ENCODE data around the gene IL10RA.

GRCh38 chr11:118050208-118050891 lies 64.2 kb downstream of the IL10RA start:
- TF ChIP-seq CEBPB (IDR thresholded peaks at IDR 0.05; ENCODE audit: low read depth, low read length) (no peak), POLR2A (IDR thresholded peaks at IDR 0.05; ENCODE audit: low read depth, low read length) (no peak), RFX5 (IDR thresholded peaks at IDR 0.05; ENCODE audit: low read depth, low read length) (no peak), MAFK (IDR thresholded peaks at IDR 0.05; ENCODE audit: low read depth, low read length) (no peak), RCOR1 (IDR thresholded peaks at IDR 0.05; ENCODE audit: insufficient replicate concordance, low read length) (no peak), RAD21 (IDR thresholded peaks at IDR 0.05; ENCODE audit: low read length) (no peak)
- TF ChIP-seq, protein P1, sequence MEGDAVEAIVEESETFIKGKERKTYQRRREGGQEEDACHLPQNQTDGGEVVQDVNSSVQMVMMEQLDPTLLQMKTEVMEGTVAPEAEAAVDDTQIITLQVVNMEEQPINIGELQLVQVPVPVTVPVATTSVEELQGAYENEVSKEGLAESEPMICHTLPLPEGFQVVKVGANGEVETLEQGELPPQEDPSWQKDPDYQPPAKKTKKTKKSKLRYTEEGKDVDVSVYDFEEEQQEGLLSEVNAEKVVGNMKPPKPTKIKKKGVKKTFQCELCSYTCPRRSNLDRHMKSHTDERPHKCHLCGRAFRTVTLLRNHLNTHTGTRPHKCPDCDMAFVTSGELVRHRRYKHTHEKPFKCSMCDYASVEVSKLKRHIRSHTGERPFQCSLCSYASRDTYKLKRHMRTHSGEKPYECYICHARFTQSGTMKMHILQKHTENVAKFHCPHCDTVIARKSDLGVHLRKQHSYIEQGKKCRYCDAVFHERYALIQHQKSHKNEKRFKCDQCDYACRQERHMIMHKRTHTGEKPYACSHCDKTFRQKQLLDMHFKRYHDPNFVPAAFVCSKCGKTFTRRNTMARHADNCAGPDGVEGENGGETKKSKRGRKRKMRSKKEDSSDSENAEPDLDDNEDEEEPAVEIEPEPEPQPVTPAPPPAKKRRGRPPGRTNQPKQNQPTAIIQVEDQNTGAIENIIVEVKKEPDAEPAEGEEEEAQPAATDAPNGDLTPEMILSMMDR (conservative IDR thresholded peaks at IDR 0.05; ENCODE audit: low read depth, low read length) = no peak
